GM18870 (cell line): ENCODE measurements around the gene CMIP.

Source experiments
- ATAC-seq: cut with Tn5 transposase; IDR thresholded peaks from one replicate; pipeline ENCODE4 v1.9.1; 2021; ENCODE audit warnings: moderate library complexity; ENCODE audit not compliant: unreplicated experiment

CMIP gene

DNA sequence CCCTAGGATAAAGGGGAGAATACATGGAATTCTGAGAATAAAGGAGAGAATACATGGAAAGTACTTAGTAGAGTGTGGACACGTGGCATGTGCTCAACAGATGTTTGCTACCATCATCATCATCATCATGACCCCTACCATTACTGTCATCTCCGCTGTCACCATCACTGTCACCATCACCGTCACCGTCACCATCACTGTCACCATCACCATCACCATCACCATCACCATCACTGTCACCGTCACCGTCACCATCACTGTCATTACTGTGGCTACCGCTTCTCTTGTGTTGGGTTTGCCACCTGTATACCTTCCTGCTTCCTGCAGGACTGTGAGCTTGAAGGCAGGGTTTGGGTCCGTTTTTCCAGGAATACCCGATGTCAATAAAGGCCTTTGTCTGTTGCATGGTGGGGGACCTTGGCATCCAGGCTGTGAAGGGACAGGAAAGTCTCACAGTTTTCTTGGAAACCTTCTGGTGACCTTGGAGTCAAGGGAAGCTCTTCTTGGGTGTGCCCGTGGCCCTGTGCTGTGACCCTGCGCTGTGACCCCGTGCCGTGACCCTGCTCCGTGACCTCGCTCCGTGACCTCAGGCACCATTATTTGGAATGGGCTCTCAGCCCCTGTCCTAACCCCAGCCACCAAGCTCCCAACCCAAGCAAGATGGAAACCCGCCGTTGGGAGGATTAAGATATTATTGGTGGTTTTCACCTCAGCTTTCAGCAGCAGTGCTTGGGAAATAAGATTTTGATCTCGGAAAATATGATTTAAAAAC is 14.4 kb downstream of the CMIP start:
- no peak for ATAC-seq

- ATAC-seq: no peak
Observed at GRCh38 chr16:81460075-81460474, 15.5 kb downstream of the CMIP start.

- ATAC-seq: no peak
Observed at GRCh38 chr16:81461243-81461642, 16.6 kb downstream of the CMIP start.

DNA sequence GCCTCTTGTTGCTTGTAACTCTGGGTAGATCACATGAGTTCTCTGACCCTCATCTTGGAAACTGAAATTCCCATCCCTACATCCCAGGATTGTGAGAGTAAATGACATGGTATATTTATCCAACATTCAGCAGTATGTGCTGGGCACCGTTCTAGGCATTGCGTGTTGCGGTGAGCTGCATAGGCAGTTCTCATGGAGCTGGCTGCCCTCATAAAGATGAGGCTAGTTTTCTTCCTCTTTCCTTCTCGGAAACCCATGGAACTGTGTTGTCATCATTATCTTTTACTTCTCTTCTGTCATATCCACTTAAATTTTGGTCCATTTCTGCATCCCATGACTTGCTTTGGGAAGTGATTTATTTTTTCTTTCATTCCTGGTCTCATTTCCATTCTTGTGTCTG is 17.2 kb downstream of the CMIP start:
- no peak for ATAC-seq

DNA sequence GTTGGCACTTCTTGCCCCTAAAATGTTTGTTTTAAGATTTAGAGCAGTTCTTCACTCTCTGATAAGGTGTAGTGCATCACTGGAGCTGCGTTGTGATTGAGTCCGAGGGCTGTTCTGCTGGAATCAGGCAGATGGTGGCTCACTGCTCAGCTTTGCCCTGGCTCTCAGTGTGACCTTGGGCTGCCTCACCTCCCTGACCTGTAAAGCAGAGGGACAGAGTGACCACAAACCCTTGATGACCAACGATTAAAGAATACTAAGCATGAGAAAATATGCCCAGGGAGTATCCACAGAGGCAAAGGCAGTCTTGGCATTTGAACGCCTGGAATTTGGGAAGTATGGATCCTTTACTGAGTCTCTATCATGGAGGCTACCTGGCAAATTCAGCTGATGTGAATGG is 18.1 kb downstream of the CMIP start:
- ATAC-seq: no peak

DNA sequence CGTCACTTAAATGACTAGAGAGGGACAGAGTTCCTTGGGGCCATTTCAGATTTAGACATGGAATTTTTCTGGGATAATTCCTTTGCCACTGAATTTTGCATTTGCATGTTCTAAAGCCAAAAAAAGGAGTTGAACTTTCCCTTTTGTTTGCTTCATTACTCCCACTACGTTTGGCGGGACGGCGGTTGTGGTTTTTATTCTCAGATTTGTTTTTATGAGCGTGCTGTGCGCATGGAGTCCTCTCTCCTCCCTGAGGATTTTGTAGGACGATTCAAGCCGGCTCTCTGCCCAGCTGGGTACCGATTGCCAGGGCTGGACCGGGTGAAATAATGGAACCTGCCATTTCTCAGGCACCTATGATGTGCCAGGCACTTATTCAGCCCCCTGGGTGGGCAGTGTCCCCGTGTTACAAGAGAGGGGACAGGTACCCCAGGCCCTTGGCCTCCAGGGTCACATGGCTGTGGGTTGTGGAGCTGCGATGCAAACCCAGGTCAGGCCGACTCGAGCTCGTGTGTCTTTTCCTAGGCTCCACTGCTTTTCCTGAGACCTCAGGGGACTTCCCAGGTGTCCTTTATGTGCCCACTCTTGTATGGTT is 18.8 kb downstream of the CMIP start:
- ATAC-seq: no peak

- ATAC-seq: no peak
Observed at GRCh38 chr16:81464279-81464678, 19.7 kb downstream of the CMIP start.

- no peak for ATAC-seq
Observed at GRCh38 chr16:81465375-81465943, 20.9 kb downstream of the CMIP start.

- ATAC-seq: no peak
Observed at GRCh38 chr16:81466356-81466980, 21.9 kb downstream of the CMIP start.

GRCh38 chr16:81467072-81467471 is 22.5 kb downstream of the CMIP start:
- no peak for ATAC-seq

- ATAC-seq: no peak
Observed at GRCh38 chr16:81467815-81468214, 23.2 kb downstream of the CMIP start.

GRCh38 chr16:81468269-81468902 is 23.8 kb downstream of the CMIP start:
- no peak for ATAC-seq

GRCh38 chr16:81469183-81469677 is 24.6 kb downstream of the CMIP start:
- ATAC-seq: no peak

DNA sequence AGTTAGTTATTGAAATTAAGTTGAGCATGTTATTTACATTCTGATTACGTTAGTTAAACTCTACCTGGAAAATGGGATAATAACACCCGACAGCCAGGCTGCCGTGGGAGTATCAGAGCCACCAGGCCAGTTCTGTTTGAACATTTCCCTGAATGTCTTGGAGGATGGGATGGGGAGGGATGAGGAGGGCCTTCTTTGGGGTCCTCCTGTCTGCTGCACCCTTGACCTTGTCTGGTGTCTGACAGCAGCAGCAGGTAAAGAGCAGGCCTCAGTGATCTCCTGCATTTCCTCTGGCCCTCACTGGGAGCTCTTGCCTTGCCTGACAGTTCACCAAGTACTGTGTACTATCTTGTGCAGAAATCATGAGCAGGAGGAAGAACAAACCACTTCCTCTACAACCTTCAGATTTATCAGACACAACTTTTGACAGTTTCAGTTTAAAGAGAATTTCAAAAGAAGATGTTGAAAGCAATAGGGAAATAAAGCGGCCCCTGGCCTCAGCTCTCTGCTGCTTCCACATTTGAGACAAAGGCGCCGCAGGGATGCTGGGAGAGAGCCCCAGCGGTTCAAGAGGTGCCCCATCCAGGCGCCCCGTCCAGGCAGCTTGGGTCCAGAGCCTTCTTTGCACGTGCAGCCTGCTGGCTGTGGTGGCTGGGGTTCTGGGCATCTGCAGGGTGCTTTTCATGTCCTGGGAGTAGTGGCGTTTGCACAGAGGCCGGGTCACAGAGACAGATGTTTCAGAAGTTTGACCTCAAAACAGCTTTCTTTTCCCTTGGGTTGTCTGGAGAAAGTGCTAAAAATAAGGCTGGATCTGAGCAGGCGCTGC is 25.3 kb downstream of the CMIP start:
- ATAC-seq: peak; percentile 80

- ATAC-seq: no peak
Observed at GRCh38 chr16:81470796-81471636, 26.4 kb downstream of the CMIP start.

- ATAC-seq: no peak
Observed at GRCh38 chr16:81471882-81472281, 27.3 kb downstream of the CMIP start.

DNA sequence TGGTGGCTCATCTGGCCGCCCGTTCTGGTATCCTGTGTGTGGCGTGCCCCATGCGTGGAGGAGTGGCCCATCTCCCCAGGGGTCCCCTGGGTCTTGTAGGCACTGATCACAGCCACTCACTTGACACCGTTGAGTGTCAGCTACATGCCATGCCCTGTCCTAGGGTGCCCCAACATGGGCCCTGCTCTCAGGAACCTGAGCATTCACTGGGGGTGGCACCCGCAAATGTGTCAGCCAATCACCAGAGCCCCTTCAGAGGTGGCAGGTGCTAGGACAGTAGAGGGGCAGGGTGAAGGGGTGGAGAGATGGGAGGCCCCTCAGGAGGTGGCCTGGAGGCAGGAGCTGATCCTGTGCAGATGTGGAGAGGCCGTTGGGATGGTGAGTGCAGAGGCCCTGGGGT is 27.8 kb downstream of the CMIP start:
- no peak for ATAC-seq

- no peak for ATAC-seq
Observed at GRCh38 chr16:81473066-81473488, 28.5 kb downstream of the CMIP start.

- no peak for ATAC-seq
Observed at GRCh38 chr16:81473558-81473957, 28.9 kb downstream of the CMIP start.
